ENCODE data around the gene CEACAM3.

CEACAM3 gene

GRCh38 chr19:41860419-41861115 is 64.2 kb downstream of the CEACAM3 start:
- no peak overlapping the region for H2AFZ ChIP-seq (ENCODE audit: low read length)
- H3F3A ChIP-seq (ENCODE audit: low read depth) = no peaks in the 10 kb centered on the region
- peaks cover 40% of the 10 kb centered on the region for H3K36me3 ChIP-seq (ENCODE audit: insufficient read depth, low read length)
- peaks cover 55% of the 10 kb centered on the region for H3K79me2 ChIP-seq (ENCODE audit: insufficient read depth, low read length)
- no peaks in the 10 kb centered on the region for H3K9me3 ChIP-seq (ENCODE audit: insufficient read depth, low read depth, low read length)
- TF ChIP-seq CTCF (conservative IDR thresholded peaks at IDR 0.05; ENCODE audit: low read length) = no peak
- TF ChIP-seq EZH2phosphoT487 (IDR thresholded peaks at IDR 0.05; ENCODE audit: borderline replicate concordance) = no peak
- H3K4me3 ChIP-seq (ENCODE audit: low read length, poor library complexity, severe bottlenecking) = peak overlapping the region; percentile 93
- peaks cover 5% of the 10 kb centered on the region for H3K27me3 ChIP-seq (ENCODE audit: insufficient read depth, low read length, poor library complexity, severe bottlenecking)
- no peaks in the 10 kb centered on the region for H3K9me2 ChIP-seq (replicated peaks; ENCODE audit: low read depth, low read length)
- peaks cover 52% of the 10 kb centered on the region for H4K20me1 ChIP-seq (ENCODE audit: insufficient read depth, low read length, poor library complexity, severe bottlenecking)
- H3K4me2 ChIP-seq (ENCODE audit: low read depth, low read length, poor library complexity, severe bottlenecking) = peak overlapping the region; percentile 92
- peak overlapping the region; percentile 100 for H3K9ac ChIP-seq (ENCODE audit: low read depth, low read length, poor library complexity, severe bottlenecking)
- H3K4me1 ChIP-seq (ENCODE audit: insufficient read depth, low read length, poor library complexity, severe bottlenecking) = peaks cover 44% of the 10 kb centered on the region
